DND-41 (cell line): ENCODE data around the gene CDH23.

Experiments used
- ATAC-seq: fragments of 200-7000 bp; cut with Tn5 transposase; 3 replicates; pipeline ENCODE4 v1.9.1; 2021; ENCODE audit warnings: low read depth; ENCODE audit not compliant: insufficient read depth
- DNase-seq: peaks from one replicate; pipeline ENCODE4 v3.0.0-alpha.2; 2020
- H2AFZ ChIP-seq: 2 replicates; pipeline ENCODE4 v1.6.0; 2012; ENCODE audit warnings: low read depth, low read length
- H3K27ac ChIP-seq: 2 replicates; pipeline ENCODE4 v1.5.1; 2012; ENCODE audit warnings: low read length, inconsistent platforms
- H3K27me3 ChIP-seq: fragments of 200-600 bp; sonication (generic); 2 replicates; pipeline ENCODE4 v1.6.0; 2012; ENCODE audit warnings: low read length, mild to moderate bottlenecking, inconsistent platforms; ENCODE audit not compliant: insufficient read depth, poor library complexity
- H3K36me3 ChIP-seq: 2 replicates; pipeline ENCODE4 v1.5.1; 2012; ENCODE audit warnings: low read length, inconsistent platforms; ENCODE audit not compliant: insufficient read depth
- H3K4me1 ChIP-seq: 2 replicates; pipeline ENCODE4 v1.5.1; 2012; ENCODE audit warnings: mild to moderate bottlenecking, low read length; ENCODE audit not compliant: insufficient read depth
- H3K4me2 ChIP-seq: 2 replicates; pipeline ENCODE4 v1.6.0; 2012; ENCODE audit warnings: mild to moderate bottlenecking, moderate library complexity, low read length, inconsistent platforms; ENCODE audit not compliant: insufficient read depth
- H3K4me3 ChIP-seq, 2 experiments: fragments of 200-600 bp in 1 of 2; shearing (Covaris generic) in 1 of 2; 2 replicates each; pipeline ENCODE4 v1.5.1; 2012 to 2016; ENCODE audit warnings: inconsistent platforms in 2 of 2, low read length in 2 of 2, mild to moderate bottlenecking in 2 of 2, low read depth in 1 of 2, moderate library complexity in 1 of 2
- H3K79me2 ChIP-seq: 2 replicates; pipeline ENCODE4 v1.6.0; 2012; ENCODE audit warnings: low read length, inconsistent platforms; ENCODE audit not compliant: insufficient read depth
- H3K9ac ChIP-seq: 2 replicates; pipeline ENCODE4 v1.6.0; 2012; ENCODE audit warnings: low read depth, mild to moderate bottlenecking, inconsistent platforms, low read length, moderate library complexity
- H3K9me3 ChIP-seq: 2 replicates; pipeline ENCODE4 v1.5.1; 2012; ENCODE audit warnings: low read length, moderate library complexity, mild to moderate bottlenecking, inconsistent platforms; ENCODE audit not compliant: insufficient read depth, severe bottlenecking
- H4K20me1 ChIP-seq: 2 replicates; pipeline ENCODE4 v1.6.0; 2012; ENCODE audit warnings: low read length; ENCODE audit not compliant: insufficient read depth
- CTCF ChIP-seq: IDR thresholded peaks from 2 replicates; pipeline ENCODE4 v1.5.1; 2012; ENCODE audit warnings: borderline replicate concordance, low read length, moderate library complexity, mild to moderate bottlenecking; ENCODE audit not compliant: poor library complexity, severe bottlenecking; ENCODE audit errors: extremely low read depth
- EZH2 ChIP-seq: IDR thresholded peaks from 3 replicates; pipeline ENCODE4 v1.6.1; 2012; ENCODE audit warnings: borderline replicate concordance, low read depth, mild to moderate bottlenecking, moderate library complexity, low read length, inconsistent platforms; ENCODE audit not compliant: severe bottlenecking

Gene CDH23

GRCh38 chr10:71369602-71370001, 27.1 kb upstream of the CDH23 start:
- Histone ChIP-seq H3K9ac (no peak overlapping the region), H3K4me2 (no peak overlapping the region), H3K4me3 (no peak overlapping the region), H3K4me1 (no peaks in the 10 kb centered on the region), H3K27ac (no peak overlapping the region), H3K79me2 (no peaks in the 10 kb centered on the region), H3K9me3 (no peaks in the 10 kb centered on the region), H4K20me1 (no peaks in the 10 kb centered on the region), H3K36me3 (no peaks in the 10 kb centered on the region), H3K27me3 (peaks cover 15% of the 10 kb centered on the region), H2AFZ (no peak overlapping the region)
- DNase-seq (no peak), ATAC-seq (no peak)
- TF ChIP-seq CTCF (no peak), EZH2 (no peak)

- H3K4me3 ChIP-seq, result no peak overlapping the region
- TF ChIP-seq EZH2 (no peak), CTCF (no peak)
- H3K9me3 ChIP-seq, result no peaks in the 10 kb centered on the region
- H3K9ac ChIP-seq, result no peak overlapping the region
- ATAC-seq (no peak), DNase-seq (no peak)
- peaks cover 15% of the 10 kb centered on the region for H3K27me3 ChIP-seq
- H3K36me3 ChIP-seq, result no peaks in the 10 kb centered on the region
- no peaks in the 10 kb centered on the region for H3K79me2 ChIP-seq
- H2AFZ ChIP-seq, result no peak overlapping the region
- H3K27ac ChIP-seq, result no peak overlapping the region
- no peaks in the 10 kb centered on the region for H4K20me1 ChIP-seq
- no peaks in the 10 kb centered on the region for H3K4me1 ChIP-seq
- H3K4me2 ChIP-seq, result no peak overlapping the region
Observed at GRCh38 chr10:71370031-71370430, 26.7 kb upstream of the CDH23 start.

- Histone ChIP-seq H3K79me2 (no peaks in the 10 kb centered on the region), H3K4me2 (no peak overlapping the region)
- TF ChIP-seq EZH2 (no peak), CTCF (no peak)
Observed at GRCh38 chr10:71371750-71372166, 25.0 kb upstream of the CDH23 start.

More at GRCh38 chr10:71371750-71372166, 25.0 kb upstream of the CDH23 start:
- ATAC-seq (no peak), DNase-seq (no peak)
- H3K27ac ChIP-seq, result no peak overlapping the region
- H2AFZ ChIP-seq, result no peak overlapping the region
- H3K4me1 ChIP-seq, result no peaks in the 10 kb centered on the region; the same call in 1 of the 2 replicates
- H3K4me3 ChIP-seq, result no peak overlapping the region
- H3K9me3 ChIP-seq, result no peaks in the 10 kb centered on the region
- no peak overlapping the region for H3K9ac ChIP-seq
- peaks cover 15% of the 10 kb centered on the region for H3K27me3 ChIP-seq
- H4K20me1 ChIP-seq, result no peaks in the 10 kb centered on the region
- no peaks in the 10 kb centered on the region for H3K36me3 ChIP-seq
